GM23338 (cell line): ENCODE data around the gene ETV5. TPM values are rescaled to one million over a fixed set of nuclear protein-coding genes. Genes with fewer than 3 reads are reported as not detected.
A peak's percentile ranks its signal among the peaks of the same experiment; 100 is the strongest.

Experiments used
- ATAC-seq: fragments of 200-7000 bp; cut with Tn5 transposase; 3 replicates; pipeline ENCODE4 v1.9.1; 2020
- DNase-seq: peaks from one replicate; pipeline ENCODE4 v3.0.0-alpha.2; 2015; ENCODE audit warnings: low spot score
- H2AFZ ChIP-seq: fragments of 200-600 bp; sonication (generic); 2 replicates; pipeline ENCODE4 v1.8.0; 2016; ENCODE audit warnings: antibody characterized with exemption, mild to moderate bottlenecking, moderate library complexity
- H3F3A ChIP-seq: fragments of 200-600 bp; sonication (generic); replicated peaks from 2 replicates; pipeline ENCODE4 v1.8.0; 2017; ENCODE audit warnings: antibody characterized with exemption, mixed run types, low read depth
- H3K27ac ChIP-seq: fragments of 200-600 bp; sonication (generic); 2 replicates; pipeline ENCODE4 v1.6.1; 2016; ENCODE audit warnings: low read depth
- H3K27me3 ChIP-seq: fragments of 200-600 bp; sonication (generic); 2 replicates; pipeline ENCODE4 v1.8.0; 2016; ENCODE audit warnings: mild to moderate bottlenecking, mixed run types, moderate library complexity; ENCODE audit not compliant: insufficient read depth
- H3K36me3 ChIP-seq: fragments of 200-600 bp; sonication (generic); 2 replicates; pipeline ENCODE4 v1.8.0; 2016; ENCODE audit warnings: mild to moderate bottlenecking; ENCODE audit not compliant: insufficient read depth
- H3K4me1 ChIP-seq: fragments of 200-600 bp; sonication (generic); 2 replicates; pipeline ENCODE4 v1.8.0; 2016; ENCODE audit warnings: mild to moderate bottlenecking, moderate library complexity; ENCODE audit not compliant: insufficient read depth
- H3K4me2 ChIP-seq: fragments of 200-600 bp; sonication (generic); 2 replicates; pipeline ENCODE4 v1.7.1; 2017; ENCODE audit warnings: mixed run types
- H3K4me3 ChIP-seq: fragments of 200-600 bp; sonication (generic); 2 replicates; pipeline ENCODE4 v1.6.1; 2016; ENCODE audit warnings: mixed run types
- H3K79me2 ChIP-seq: fragments of 200-600 bp; sonication (generic); replicated peaks from 2 replicates; pipeline ENCODE4 v1.8.0; 2017; ENCODE audit warnings: mild to moderate bottlenecking; ENCODE audit not compliant: insufficient read depth
- H3K9me2 ChIP-seq: fragments of 200-600 bp; sonication (generic); 2 replicates; pipeline ENCODE4 v1.8.0; 2017; ENCODE audit not compliant: insufficient read depth
- H4K20me1 ChIP-seq: fragments of 200-600 bp; sonication (generic); replicated peaks from 2 replicates; pipeline ENCODE4 v1.8.0; 2017; ENCODE audit warnings: mild to moderate bottlenecking; ENCODE audit not compliant: insufficient read depth
- H3K27ac Mint-ChIP-seq: 2 replicates; pipeline ENCODE4 v1.8.0; 2020; ENCODE audit warnings: inconsistent platforms, mild to moderate bottlenecking, moderate library complexity, mixed read lengths
- H3K27me3 Mint-ChIP-seq: 3 replicates; pipeline ENCODE4 v1.8.0; 2022; ENCODE audit warnings: low read depth, mild to moderate bottlenecking, moderate library complexity, mixed read lengths, inconsistent platforms; ENCODE audit not compliant: insufficient read depth, poor library complexity
- H3K36me3 Mint-ChIP-seq: 3 replicates; pipeline ENCODE4 v1.8.0; 2021; ENCODE audit warnings: low read depth, mild to moderate bottlenecking, inconsistent platforms, moderate library complexity, mixed read lengths
- H3K4me1 Mint-ChIP-seq: 3 replicates; pipeline ENCODE4 v1.8.0; 2020; ENCODE audit warnings: mild to moderate bottlenecking, inconsistent platforms, mixed read lengths
- H3K4me3 Mint-ChIP-seq: 3 replicates; pipeline ENCODE4 v1.8.0; 2021; ENCODE audit warnings: moderate library complexity, mild to moderate bottlenecking, inconsistent platforms, mixed read lengths
- H3K9me3 Mint-ChIP-seq: 3 replicates; pipeline ENCODE4 v1.8.0; 2020; ENCODE audit warnings: moderate library complexity, mild to moderate bottlenecking, inconsistent platforms, mixed read lengths
- CREB1 ChIP-seq: fragments of 250-450 bp; sonication (Bioruptor Pico); IDR thresholded peaks from 2 replicates; pipeline ENCODE4 v1.5.0; 2020; ENCODE audit warnings: low read depth, mild to moderate bottlenecking, moderate library complexity
- CTCF ChIP-seq, 2 experiments: fragments of 200-600 bp in 1 of 2; sonication (generic) in 1 of 2; conservative IDR thresholded peaks; 2 replicates each; pipeline versions ENCODE4 v1.5.1 to v1.6.1; 2016 to 2017; ENCODE audit warnings: antibody characterized with exemption in 2 of 2, low read depth in 2 of 2, mild to moderate bottlenecking in 2 of 2, moderate library complexity in 1 of 2
- ETS1 ChIP-seq: IDR thresholded peaks from 2 replicates; pipeline ENCODE4 v1.6.1; 2016; ENCODE audit warnings: antibody characterized with exemption
- EZH2 ChIP-seq: fragments of 200-600 bp; sonication (generic); IDR thresholded peaks from one replicate; pipeline ENCODE4 v1.8.0; 2017; ENCODE audit warnings: antibody characterized with exemption, mild to moderate bottlenecking, low read depth; ENCODE audit not compliant: unreplicated experiment
- EZH2phosphoT487 ChIP-seq: fragments of 200-600 bp; sonication (generic); IDR thresholded peaks from one replicate; pipeline ENCODE4 v1.8.1; 2018; ENCODE audit warnings: antibody characterized with exemption; ENCODE audit not compliant: unreplicated experiment
- JUNB ChIP-seq: IDR thresholded peaks from one replicate; pipeline ENCODE4 v1.6.1; 2016; ENCODE audit warnings: antibody characterized with exemption; ENCODE audit not compliant: unreplicated experiment
- NANOG ChIP-seq: IDR thresholded peaks from 2 replicates; pipeline ENCODE4 v1.6.1; 2016; ENCODE audit warnings: antibody characterized with exemption, borderline replicate concordance
- REST ChIP-seq: IDR thresholded peaks from one replicate; pipeline ENCODE4 v1.6.1; 2018; ENCODE audit warnings: antibody characterized with exemption; ENCODE audit not compliant: unreplicated experiment
- STAT1 ChIP-seq: IDR thresholded peaks from one replicate; pipeline ENCODE4 v1.6.1; 2016; ENCODE audit warnings: antibody characterized with exemption; ENCODE audit not compliant: unreplicated experiment
- ZNF114 ChIP-seq: fragments of 250-450 bp; sonication (Bioruptor Pico); IDR thresholded peaks from 2 replicates; pipeline ENCODE4 v1.5.0; 2020; ENCODE audit warnings: mild to moderate bottlenecking, moderate library complexity
- ZNF331 ChIP-seq: fragments of 250-450 bp; sonication (Bioruptor Pico); IDR thresholded peaks from 2 replicates; pipeline ENCODE4 v1.5.0; 2020; ENCODE audit warnings: low read depth, mild to moderate bottlenecking, moderate library complexity
- polyA plus RNA-seq: library from polyadenylated mRNA; unstranded; fragments of >200 nt; fragmentation: Nextera tagmentation; extraction: Ambion mirVana; gene quantifications from 2 replicates; pipeline ENCODE4 v1.2.1, GENCODE V29; 2016
- total RNA-seq: library from RNA; depleted of rRNA; stranded (reverse); fragments of >200 nt; shearing (Covaris generic); gene quantifications from 2 replicates; pipeline ENCODE4 v1.2.3, GENCODE V29; 2014

Gene ETV5
- total and polyA plus RNA-seq, 2 experiments from 2014 or later = 33.5 to 57.1 TPM

- TF ChIP-seq EZH2 = no peak
- TF ChIP-seq CREB1 (CRISPR knock-in tag) = no peak
- TF ChIP-seq CTCF (conservative IDR thresholded peaks at IDR 0.05; ENCODE audit: low read depth in 2 of 2) = no peak
- no peak for TF ChIP-seq REST
- TF ChIP-seq ZNF114 (CRISPR knock-in tag) = no peak
- TF ChIP-seq NANOG = no peak
- no peak for TF ChIP-seq JUNB
Observed at GRCh38 chr3:186108106-186108940, 566 bp downstream of the ETV5 start (continued).

- Mint-ChIP-seq H3K4me3 (peak overlapping the region; percentile 94), H3K9me3 (no peaks in the 10 kb centered on the region; the same call in 2 of the 3 replicates), H3K27me3 (peaks cover 36% of the 10 kb centered on the region), H3K36me3 (peaks cover 28% of the 10 kb centered on the region), H3K27ac (peak overlapping the region; percentile 95), H3K4me1 (peaks cover 49% of the 10 kb centered on the region)
- Histone ChIP-seq H3K79me2 (peaks cover 30% of the 10 kb centered on the region), H3K4me3 (peak overlapping the region; percentile 87), H3K36me3 (0 out of 2 replicates have a peak, but pooled peaks cover 3% of the 10 kb centered on the region), H3K4me2 (peak overlapping the region; percentile 95), H3F3A (peaks cover 9% of the 10 kb centered on the region), H4K20me1 (0 out of 2 replicates have a peak, but pooled peaks cover 12% of the 10 kb centered on the region), H3K27ac (peak overlapping the region; percentile 82), H3K9me2 (no peaks in the 10 kb centered on the region), H3K4me1 (peaks cover 41% of the 10 kb centered on the region), H2AFZ (0 out of 2 replicates have a peak overlapping the region, but pooled peaks have one; percentile 53), H3K27me3 (peaks cover 50% of the 10 kb centered on the region)
- DNase-seq = peak; percentile 88
- TF ChIP-seq ZNF331 (CRISPR knock-in tag) (no peak), EZH2phosphoT487 (no peak), ETS1 (no peak), STAT1 (no peak), CTCF (conservative IDR thresholded peaks at IDR 0.05; ENCODE audit: low read depth in 2 of 2) (no peak), ZNF114 (CRISPR knock-in tag) (no peak), CREB1 (CRISPR knock-in tag) (no peak)
- ATAC-seq = peak; percentile 41
Observed at GRCh38 chr3:186107215-186108105, 1.4 kb downstream of the ETV5 start.
